Thoracic aorta (tissue), 2 donors: ENCODE measurements around the gene OXA1L. TPM values are rescaled to one million over a fixed set of nuclear protein-coding genes. Genes with fewer than 3 reads are reported as not detected.

ENCODE experiments used
- ATAC-seq: fragments of 150-250 bp; one replicate; pipeline ENCODE4 v1.8.0; 2017; ENCODE audit warnings: low read depth; ENCODE audit not compliant: insufficient number of reproducible peaks, low FRiP score
- DNase-seq: peaks from one replicate; pipeline ENCODE4 v3.0.0-alpha.2; 2020; ENCODE audit warnings: low spot score
- H3K27ac ChIP-seq, 2 donors: fragments of 200-600 bp; sonication (generic); 1 replicate in 1 of 2; 2 replicates in 1 of 2; pipeline ENCODE4 v1.5.1; 2016; ENCODE audit warnings: mild to moderate bottlenecking in 2 of 2, moderate library complexity in 2 of 2
- H3K27me3 ChIP-seq: fragments of 200-600 bp; sonication (generic); replicated peaks from 2 replicates; pipeline ENCODE4 v1.6.0; 2016; ENCODE audit warnings: mild to moderate bottlenecking; ENCODE audit not compliant: insufficient read depth
- H3K36me3 ChIP-seq: fragments of 200-600 bp; sonication (generic); one replicate; pipeline ENCODE4 v1.5.1; 2016
- H3K4me1 ChIP-seq, 2 donors: fragments of 200-600 bp; sonication (generic); 1 replicate in 1 of 2; 2 replicates in 1 of 2; pipeline versions ENCODE4 v1.5.1 to v1.6.0; 2016; ENCODE audit warnings: low read depth in 2 of 2, mild to moderate bottlenecking in 1 of 2; ENCODE audit not compliant: control insufficient read depth in 1 of 2
- H3K4me3 ChIP-seq: fragments of 200-600 bp; sonication (generic); 2 replicates; pipeline ENCODE4 v1.5.1; 2016; ENCODE audit warnings: mild to moderate bottlenecking
- H3K9me3 ChIP-seq: fragments of 200-600 bp; sonication (generic); 2 replicates; pipeline ENCODE4 v1.5.1; 2016
- total RNA-seq, 2 donors: library from RNA; depleted of rRNA; stranded (reverse); fragments of >200 nt; gene quantifications; one replicate each; pipeline versions ENCODE4 v1.1.0 to v1.2.3, GENCODE V29; 2016
- TF ChIP-seq, protein P1 (sequence below): fragments of 200-600 bp; sonication (generic); IDR thresholded peaks from one replicate; pipeline ENCODE4 v1.5.1; 2019; ENCODE audit warnings: antibody characterized with exemption

The OXA1L gene
- total RNA-seq, 2 donors from 2014 or later: 72.2 to 72.6 TPM

DNA sequence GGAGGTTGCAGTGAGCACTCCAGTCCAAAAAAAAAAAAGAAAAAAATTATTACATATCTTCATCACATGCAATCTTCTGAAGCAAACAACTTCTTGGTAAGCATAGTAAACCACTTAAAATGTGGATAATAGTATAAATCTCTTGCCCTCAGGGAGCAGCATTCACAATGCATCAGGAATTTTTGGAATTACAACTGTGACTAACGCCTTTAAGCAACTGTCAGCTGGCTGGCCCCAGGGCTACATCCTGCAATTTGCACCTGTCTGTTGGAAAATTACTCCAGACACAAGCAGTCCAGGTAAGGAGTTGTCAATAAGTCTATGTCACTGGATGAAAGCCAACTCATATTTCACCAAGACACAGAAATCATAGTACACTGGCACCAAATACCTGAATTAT, 54.2 kb downstream of the OXA1L start:
- Histone ChIP-seq H3K36me3 (no peaks in the 10 kb centered on the region), H3K27ac (peak overlapping the region in 1 of 2 donors; percentile 90), H3K9me3 (no peaks in the 10 kb centered on the region), H3K4me1 (peaks cover 11 to 47% of the 10 kb centered on the region in 2 donors), H3K4me3 (no peak overlapping the region), H3K27me3 (no peaks in the 10 kb centered on the region)
- TF ChIP-seq, protein P1, sequence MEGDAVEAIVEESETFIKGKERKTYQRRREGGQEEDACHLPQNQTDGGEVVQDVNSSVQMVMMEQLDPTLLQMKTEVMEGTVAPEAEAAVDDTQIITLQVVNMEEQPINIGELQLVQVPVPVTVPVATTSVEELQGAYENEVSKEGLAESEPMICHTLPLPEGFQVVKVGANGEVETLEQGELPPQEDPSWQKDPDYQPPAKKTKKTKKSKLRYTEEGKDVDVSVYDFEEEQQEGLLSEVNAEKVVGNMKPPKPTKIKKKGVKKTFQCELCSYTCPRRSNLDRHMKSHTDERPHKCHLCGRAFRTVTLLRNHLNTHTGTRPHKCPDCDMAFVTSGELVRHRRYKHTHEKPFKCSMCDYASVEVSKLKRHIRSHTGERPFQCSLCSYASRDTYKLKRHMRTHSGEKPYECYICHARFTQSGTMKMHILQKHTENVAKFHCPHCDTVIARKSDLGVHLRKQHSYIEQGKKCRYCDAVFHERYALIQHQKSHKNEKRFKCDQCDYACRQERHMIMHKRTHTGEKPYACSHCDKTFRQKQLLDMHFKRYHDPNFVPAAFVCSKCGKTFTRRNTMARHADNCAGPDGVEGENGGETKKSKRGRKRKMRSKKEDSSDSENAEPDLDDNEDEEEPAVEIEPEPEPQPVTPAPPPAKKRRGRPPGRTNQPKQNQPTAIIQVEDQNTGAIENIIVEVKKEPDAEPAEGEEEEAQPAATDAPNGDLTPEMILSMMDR: no peak
- DNase-seq (no peak), ATAC-seq (no peak)

- TF ChIP-seq, protein P1: no peak
- Histone ChIP-seq H3K4me3 (no peak overlapping the region), H3K36me3 (no peaks in the 10 kb centered on the region), H3K27me3 (no peaks in the 10 kb centered on the region), H3K4me1 (peaks cover 11 to 47% of the 10 kb centered on the region in 2 donors), H3K9me3 (no peaks in the 10 kb centered on the region), H3K27ac (peak overlapping the region in 1 of 2 donors; percentile 10)
- DNase-seq: no peak
- ATAC-seq: no peak
These were observed 54.9 kb downstream of the OXA1L start for GRCh38 chr14:22821193-22822015.

DNA sequence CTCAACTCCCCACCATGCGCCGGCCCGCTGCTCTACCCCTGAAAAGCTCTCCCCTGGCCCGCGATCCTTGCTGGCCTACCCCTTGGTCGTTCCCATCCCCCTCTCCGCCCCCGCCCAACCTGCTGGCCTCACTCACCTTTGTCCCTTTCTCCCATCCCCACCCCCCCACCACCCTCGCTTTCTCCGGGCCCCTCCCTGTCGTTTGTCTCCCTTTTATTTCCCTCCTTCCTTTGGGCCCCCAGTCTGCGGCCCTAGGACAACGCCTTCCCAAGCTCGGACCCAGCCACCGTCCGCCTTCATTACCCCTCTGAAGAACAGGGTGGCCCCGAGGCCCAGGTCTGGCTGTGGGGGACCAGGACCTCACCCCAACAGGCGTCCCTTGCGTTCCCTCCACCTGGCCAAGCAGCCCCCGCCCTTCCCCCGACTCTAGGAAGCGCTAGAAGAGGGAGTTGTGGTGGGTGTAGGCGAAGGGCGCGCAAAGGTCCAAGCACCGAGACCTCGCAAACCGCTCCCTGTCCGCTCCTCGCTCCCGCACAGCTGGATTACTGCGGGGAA, 55.6 kb downstream of the OXA1L start:
- peak overlapping the region; percentile 72 for H3K4me3 ChIP-seq
- TF ChIP-seq, protein P1: no peak
- H3K27ac ChIP-seq: peak overlapping the region; percentile 60 to 66
- DNase-seq (no peak), ATAC-seq (no peak)
- H3K4me1 ChIP-seq: peaks cover 11 to 47% of the 10 kb centered on the region in 2 donors
- H3K36me3 ChIP-seq: no peaks in the 10 kb centered on the region
- H3K27me3 ChIP-seq: no peaks in the 10 kb centered on the region
- no peaks in the 10 kb centered on the region for H3K9me3 ChIP-seq

Other genes with a start within 250 kb of the OXA1L start
- gene DAD1, start 177.5 kb upstream of the OXA1L start, total RNA-seq: 100 to 1,000 TPM; 109 to 236 TPM
- gene ABHD4, start 168.4 kb upstream of the OXA1L start, total RNA-seq: 10 to 100 TPM; 25.3 to 40.1 TPM
- gene OR6J1, start 122.3 kb upstream of the OXA1L start, total RNA-seq: not detected
- gene SLC7A7, start 48.7 kb downstream of the OXA1L start, total RNA-seq: 10 to 100 TPM; 34.4 to 38.5 TPM
- gene MRPL52, start 63.2 kb downstream of the OXA1L start, total RNA-seq: 10 to 100 TPM; 17.3 to 65.0 TPM
- gene MMP14, start 69.9 kb downstream of the OXA1L start, total RNA-seq: 100 to 1,000 TPM; 160 to 182 TPM
- 100 to 1,000 TPM; 158 to 209 TPM for gene LRP10, start 105.1 kb downstream of the OXA1L start, total RNA-seq
- under 1 TPM in 1 of 2 donors, not detected in 1; 0.28 TPM for gene REM2, start 116.5 kb downstream of the OXA1L start, total RNA-seq
- gene RBM23, start 152.5 kb downstream of the OXA1L start, total RNA-seq: 100 to 1,000 TPM in 1 of 2 donors, 10 to 100 TPM in 1; 75.9 to 731 TPM
- 10 to 100 TPM; 27.8 to 30.5 TPM for gene PRMT5, start 162.7 kb downstream of the OXA1L start, total RNA-seq
- gene HAUS4, start 190.4 kb downstream of the OXA1L start, total RNA-seq: 10 to 100 TPM; 31.4 to 47.7 TPM
- 10 to 100 TPM in 1 of 2 donors, 1 to 10 TPM in 1; 9.7 to 35.3 TPM for gene AJUBA, start 215.9 kb downstream of the OXA1L start, total RNA-seq
- gene C14orf93, start 243.5 kb downstream of the OXA1L start, total RNA-seq: 10 to 100 TPM in 1 of 2 donors, 1 to 10 TPM in 1; 9.3 to 19.7 TPM